Vagina (tissue), 2 donors: ENCODE measurements around the gene BCDIN3D. TPM values are rescaled to one million over a fixed set of nuclear protein-coding genes. Genes with fewer than 3 reads are reported as not detected.
"Not testable (repeated sequence)": the region's sequence is repeated elsewhere in the genome, so short reads cannot be mapped to it uniquely, and the experiment has no call there.

ENCODE experiments used
- DNase-seq, 2 donors: peaks; one replicate each; pipeline ENCODE4 v3.0.0-alpha.2; 2017; ENCODE audit errors: extremely low spot score in 2 of 2
- H3K27ac ChIP-seq: fragments of 200-600 bp; sonication (generic); one replicate; pipeline ENCODE4 v1.5.1; 2019
- H3K27me3 ChIP-seq: fragments of 200-600 bp; sonication (generic); one replicate; pipeline ENCODE4 v1.5.1; 2019
- H3K36me3 ChIP-seq, 2 donors: fragments of 200-600 bp; sonication (generic); one replicate each; pipeline ENCODE4 v1.5.1; 2017 to 2019
- H3K4me1 ChIP-seq: fragments of 200-600 bp; sonication (generic); one replicate; pipeline ENCODE4 v1.5.1; 2019
- H3K4me3 ChIP-seq, 2 donors: fragments of 200-600 bp; sonication (generic); 1 replicate in 1 of 2; 2 replicates in 1 of 2; pipeline ENCODE4 v1.5.1; 2016 to 2019
- H3K9me3 ChIP-seq: fragments of 200-600 bp; sonication (generic); one replicate; pipeline ENCODE4 v1.5.1; 2019
- CTCF ChIP-seq, 3 experiments: fragments of 450-650 bp in 2 of 3; fragments of 200-600 bp in 1 of 3; sonication (generic) in 1 of 3; IDR thresholded peaks; one replicate each; pipeline ENCODE4 v1.5.1; 2017 to 2019; ENCODE audit warnings: antibody characterized with exemption in 3 of 3, mild to moderate bottlenecking in 2 of 3, moderate library complexity in 2 of 3
- POLR2A ChIP-seq, 2 donors: fragments of 450-650 bp; IDR thresholded peaks; one replicate each; pipeline ENCODE4 v1.6.1; 2017; ENCODE audit warnings: antibody characterized with exemption in 2 of 2, mild to moderate bottlenecking in 2 of 2, moderate library complexity in 2 of 2
- POLR2AphosphoS5 ChIP-seq, 2 donors: sonication (generic); formaldehyde crosslinking; IDR thresholded peaks; one replicate each; pipeline ENCODE4 v1.9.0; 2017; ENCODE audit warnings: antibody characterized with exemption in 2 of 2, mild to moderate bottlenecking in 2 of 2, low read depth in 1 of 2; ENCODE audit not compliant: insufficient read depth in 1 of 2
- intact Hi-C: fragments of 100-400 bp; cut with DNase I; formaldehyde crosslinking; loops from one replicate; pipeline ENCODE4 v1.15.1; 2023
- total RNA-seq: library from RNA; depleted of rRNA; stranded (reverse); fragments of >200 nt; gene quantifications from one replicate; pipeline ENCODE4 v1.2.3, GENCODE V29; 2016

BCDIN3D gene
- total RNA-seq, 1 donor from 2014 or later = 2.7 TPM

GRCh38 chr12:49880756-49881414, 38.0 kb upstream of the BCDIN3D start:
- Histone ChIP-seq H3K27me3 (no peaks in the 10 kb centered on the region), H3K4me3 (no peak overlapping the region), H3K27ac (no peak overlapping the region), H3K4me1 (no peaks in the 10 kb centered on the region), H3K9me3 (no peaks in the 10 kb centered on the region), H3K36me3 (no peaks in the 10 kb centered on the region)
- DNase-seq = no peak
- TF ChIP-seq POLR2A (IDR thresholded peaks at IDR 0.05) = no peak
- no peak for TF ChIP-seq POLR2AphosphoS5 (IDR thresholded peaks at IDR 0.05; ENCODE audit: insufficient read depth in 1 of 2, low read depth in 1 of 2)
- TF ChIP-seq CTCF (IDR thresholded peaks at IDR 0.05) = no peak
- intact Hi-C loops = no loop called here

- H3K27me3 ChIP-seq, H3K4me1 ChIP-seq, H3K4me3 ChIP-seq, H3K36me3 ChIP-seq, H3K9me3 ChIP-seq, DNase-seq, intact Hi-C loops, H3K27ac ChIP-seq: not testable (repeated sequence)
Measured at GRCh38 chr12:49879065-49879464, 36.2 kb upstream of the BCDIN3D start.

- TF ChIP-seq CTCF (IDR thresholded peaks at IDR 0.05) = no peak
- TF ChIP-seq POLR2AphosphoS5 (IDR thresholded peaks at IDR 0.05; ENCODE audit: insufficient read depth in 1 of 2, low read depth in 1 of 2) = no peak
- no peak for TF ChIP-seq POLR2A (IDR thresholded peaks at IDR 0.05)
- H3K4me1 ChIP-seq = peaks cover under 1% of the 10 kb centered on the region
- intact Hi-C loops = no loop called here
Measured at GRCh38 chr12:49878021-49878420, 35.1 kb upstream of the BCDIN3D start.

GRCh38 chr12:49877066-49877465, 34.2 kb upstream of the BCDIN3D start:
- TF ChIP-seq CTCF (IDR thresholded peaks at IDR 0.05) = no peak
- no peak for TF ChIP-seq POLR2AphosphoS5 (IDR thresholded peaks at IDR 0.05; ENCODE audit: insufficient read depth in 1 of 2, low read depth in 1 of 2)
- no peak for TF ChIP-seq POLR2A (IDR thresholded peaks at IDR 0.05)
- H3K36me3 ChIP-seq = no peaks in the 10 kb centered on the region
- no peaks in the 10 kb centered on the region for H3K27me3 ChIP-seq
- no peak overlapping the region for H3K27ac ChIP-seq
- H3K4me1 ChIP-seq = peaks cover 5% of the 10 kb centered on the region
- no peak for DNase-seq
- H3K4me3 ChIP-seq = no peak overlapping the region
- intact Hi-C loops = no loop called here
- no peaks in the 10 kb centered on the region for H3K9me3 ChIP-seq

More at GRCh38 chr12:49878021-49878420, 35.1 kb upstream of the BCDIN3D start:
- no peak overlapping the region for H3K27ac ChIP-seq
- no peaks in the 10 kb centered on the region for H3K36me3 ChIP-seq
- DNase-seq = no peak
- H3K4me3 ChIP-seq = no peak overlapping the region
- no peaks in the 10 kb centered on the region for H3K27me3 ChIP-seq
- H3K9me3 ChIP-seq = no peaks in the 10 kb centered on the region

GRCh38 chr12:49876070-49876469, 33.2 kb upstream of the BCDIN3D start:
- TF ChIP-seq POLR2A (IDR thresholded peaks at IDR 0.05) = no peak
- TF ChIP-seq POLR2AphosphoS5 (IDR thresholded peaks at IDR 0.05; ENCODE audit: insufficient read depth in 1 of 2, low read depth in 1 of 2) = no peak
- no peak for TF ChIP-seq CTCF (IDR thresholded peaks at IDR 0.05)
- intact Hi-C loops = no loop called here
- no peak overlapping the region for H3K27ac ChIP-seq

More at GRCh38 chr12:49876070-49876469, 33.2 kb upstream of the BCDIN3D start:
- Histone ChIP-seq H3K27me3 (no peaks in the 10 kb centered on the region), H3K9me3 (no peaks in the 10 kb centered on the region), H3K4me1 (peaks cover 5% of the 10 kb centered on the region), H3K36me3 (no peaks in the 10 kb centered on the region), H3K4me3 (no peak overlapping the region)
- DNase-seq = no peak
